Measurements from ENCODE around the gene LBR. TPM values are rescaled to one million over a fixed set of nuclear protein-coding genes. Genes with fewer than 3 reads are reported as not detected.

LBR gene
- total RNA-seq, 4 donors from 2014 or later: 36.3 to 75.1 (median 45.1) TPM

DNA sequence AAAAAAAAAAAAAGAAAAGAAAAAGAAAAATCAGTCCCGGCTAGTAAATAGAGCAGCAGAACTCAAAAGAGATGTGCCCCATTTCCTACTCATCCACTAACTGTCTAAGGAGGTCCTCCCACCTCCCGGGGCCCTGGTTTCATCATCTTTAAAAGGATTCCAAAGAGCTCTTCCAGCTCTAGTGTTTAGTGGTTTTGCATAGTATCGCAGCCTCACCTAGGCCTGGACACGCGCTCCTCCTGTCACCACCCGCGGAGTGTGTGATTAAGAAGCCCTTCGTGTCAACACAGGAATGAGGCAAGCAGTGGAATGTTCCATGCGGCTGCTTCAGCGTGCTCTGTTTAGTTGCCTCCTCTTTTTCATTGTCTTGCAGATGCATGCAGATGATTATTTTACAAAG is 49.0 kb downstream of the LBR start:
- Histone ChIP-seq H3K27ac (no peak overlapping the region), H3K27me3 (no peaks in the 10 kb centered on the region), H3K9me3 (no peaks in the 10 kb centered on the region), H3K4me1 (no peaks in the 10 kb centered on the region), H3K36me3 (no peaks in the 10 kb centered on the region), H3K4me3 (no peak overlapping the region)
- no peak for DNase-seq
- no peak for TF ChIP-seq POLR2A (IDR thresholded peaks at IDR 0.05)
- TF ChIP-seq, protein P1, sequence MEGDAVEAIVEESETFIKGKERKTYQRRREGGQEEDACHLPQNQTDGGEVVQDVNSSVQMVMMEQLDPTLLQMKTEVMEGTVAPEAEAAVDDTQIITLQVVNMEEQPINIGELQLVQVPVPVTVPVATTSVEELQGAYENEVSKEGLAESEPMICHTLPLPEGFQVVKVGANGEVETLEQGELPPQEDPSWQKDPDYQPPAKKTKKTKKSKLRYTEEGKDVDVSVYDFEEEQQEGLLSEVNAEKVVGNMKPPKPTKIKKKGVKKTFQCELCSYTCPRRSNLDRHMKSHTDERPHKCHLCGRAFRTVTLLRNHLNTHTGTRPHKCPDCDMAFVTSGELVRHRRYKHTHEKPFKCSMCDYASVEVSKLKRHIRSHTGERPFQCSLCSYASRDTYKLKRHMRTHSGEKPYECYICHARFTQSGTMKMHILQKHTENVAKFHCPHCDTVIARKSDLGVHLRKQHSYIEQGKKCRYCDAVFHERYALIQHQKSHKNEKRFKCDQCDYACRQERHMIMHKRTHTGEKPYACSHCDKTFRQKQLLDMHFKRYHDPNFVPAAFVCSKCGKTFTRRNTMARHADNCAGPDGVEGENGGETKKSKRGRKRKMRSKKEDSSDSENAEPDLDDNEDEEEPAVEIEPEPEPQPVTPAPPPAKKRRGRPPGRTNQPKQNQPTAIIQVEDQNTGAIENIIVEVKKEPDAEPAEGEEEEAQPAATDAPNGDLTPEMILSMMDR (IDR thresholded peaks at IDR 0.05): no peak

DNA sequence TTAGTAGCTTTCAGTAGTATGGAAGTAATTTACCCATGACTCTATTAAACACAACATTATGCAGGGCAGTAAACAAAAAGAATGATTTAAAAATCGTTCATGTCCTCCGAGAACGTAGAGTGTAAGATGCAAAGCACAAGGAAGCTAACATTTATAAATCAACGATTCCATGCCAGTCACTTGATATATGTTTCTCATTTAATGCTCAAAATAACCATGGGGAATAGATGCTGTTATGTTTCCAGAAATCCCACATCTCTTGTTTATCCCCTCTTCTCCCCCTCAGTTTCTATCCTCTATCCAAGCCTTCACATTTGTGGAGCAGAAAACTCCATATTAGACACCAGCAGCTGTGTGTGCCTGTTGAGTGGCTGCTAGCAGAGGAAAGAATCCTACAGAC is 52.8 kb downstream of the LBR start:
- H3K9me3 ChIP-seq: no peaks in the 10 kb centered on the region
- no peaks in the 10 kb centered on the region for H3K4me1 ChIP-seq
- no peaks in the 10 kb centered on the region for H3K36me3 ChIP-seq
- TF ChIP-seq, protein P1 (IDR thresholded peaks at IDR 0.05): no peak
- no peak for TF ChIP-seq POLR2A (IDR thresholded peaks at IDR 0.05)
- no peak overlapping the region for H3K27ac ChIP-seq
- H3K4me3 ChIP-seq: no peak overlapping the region
- DNase-seq: no peak
- H3K27me3 ChIP-seq: no peaks in the 10 kb centered on the region

DNA sequence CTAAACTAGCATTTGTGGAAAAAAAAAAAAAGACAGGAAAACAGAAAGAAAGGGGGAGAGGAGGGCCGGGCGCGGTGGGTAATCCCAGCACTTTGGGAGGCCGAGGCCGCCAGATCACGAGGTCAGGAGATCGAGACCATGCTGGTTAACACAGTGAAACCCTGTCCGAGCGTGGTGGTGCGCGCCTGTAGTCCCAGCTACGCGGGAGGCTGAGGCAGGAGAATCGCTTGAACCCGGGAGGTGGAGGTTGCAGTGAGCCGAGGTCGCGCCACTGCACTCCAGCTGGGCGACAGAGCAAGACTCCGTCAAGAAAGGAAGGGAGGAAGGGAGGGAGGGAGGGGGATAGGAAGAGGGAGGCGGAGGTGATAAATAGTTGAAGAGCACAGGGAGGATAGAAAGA is 54.7 kb downstream of the LBR start:
- H3K4me3 ChIP-seq: no peak overlapping the region
- no peaks in the 10 kb centered on the region for H3K9me3 ChIP-seq
- TF ChIP-seq, protein P1 (IDR thresholded peaks at IDR 0.05): no peak
- TF ChIP-seq POLR2A (IDR thresholded peaks at IDR 0.05): no peak
- no peak overlapping the region for H3K27ac ChIP-seq
- no peak for DNase-seq
- no peaks in the 10 kb centered on the region for H3K27me3 ChIP-seq
- H3K4me1 ChIP-seq: no peaks in the 10 kb centered on the region
- H3K36me3 ChIP-seq: no peaks in the 10 kb centered on the region

DNA sequence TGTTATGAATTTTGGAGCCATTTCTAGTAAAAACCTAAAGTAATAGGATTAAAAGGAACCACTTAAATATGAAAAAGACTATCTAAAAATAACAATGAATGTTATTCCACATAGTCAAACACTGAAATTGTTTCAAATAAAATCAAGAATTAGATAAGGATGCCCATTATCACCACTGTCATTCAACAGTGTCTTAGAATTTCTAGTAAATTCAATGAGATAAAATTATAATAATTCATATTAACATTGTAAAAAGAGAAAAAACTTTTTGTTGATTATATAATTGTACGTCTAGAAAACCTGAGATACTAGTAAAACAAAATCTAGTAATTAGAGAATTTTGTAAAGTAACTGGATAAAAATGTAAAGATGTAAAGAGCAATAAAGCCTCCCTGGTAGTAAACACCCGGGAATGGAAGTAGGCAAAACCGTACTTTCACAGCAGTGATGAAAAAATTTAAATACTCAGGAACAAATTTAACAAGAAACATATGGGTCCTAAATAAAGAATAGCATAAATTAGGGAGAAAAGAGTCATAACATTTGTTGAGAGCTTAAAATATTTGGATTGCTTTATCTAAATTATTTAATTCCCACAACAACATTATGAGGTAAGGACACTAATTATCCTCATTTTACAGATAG is 56.4 kb downstream of the LBR start:
- Histone ChIP-seq H3K27me3 (no peaks in the 10 kb centered on the region), H3K9me3 (no peaks in the 10 kb centered on the region), H3K4me1 (no peaks in the 10 kb centered on the region), H3K36me3 (no peaks in the 10 kb centered on the region), H3K4me3 (no peak overlapping the region), H3K27ac (no peak overlapping the region)
- DNase-seq: no peak
- TF ChIP-seq POLR2A (IDR thresholded peaks at IDR 0.05): no peak
- TF ChIP-seq, protein P1 (IDR thresholded peaks at IDR 0.05): no peak

DNA sequence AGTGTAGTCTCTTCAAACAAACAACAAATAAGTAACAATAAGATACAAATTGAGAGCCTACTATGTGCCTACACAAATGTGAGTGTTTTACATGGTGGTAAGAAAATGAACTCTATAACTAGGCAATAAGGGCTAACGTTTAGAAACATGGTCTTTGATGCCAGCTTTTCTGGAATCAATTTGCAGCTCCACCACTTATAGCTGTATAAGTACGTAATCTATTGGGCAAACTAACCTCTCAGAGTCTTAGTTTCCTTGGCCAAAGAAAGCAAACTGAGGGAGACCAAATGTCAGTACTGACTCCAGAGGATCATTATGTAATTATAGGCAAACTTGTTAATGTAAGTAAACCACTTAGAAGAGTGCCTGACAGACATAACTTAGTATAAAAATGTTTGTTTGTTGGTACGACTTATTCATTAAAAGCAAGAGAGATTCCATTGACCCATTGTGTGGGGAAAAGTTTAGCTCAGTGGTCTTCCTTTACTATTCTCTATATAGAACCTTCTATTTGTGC is 59.7 kb downstream of the LBR start:
- H3K4me3 ChIP-seq: no peak overlapping the region
- no peaks in the 10 kb centered on the region for H3K4me1 ChIP-seq
- no peaks in the 10 kb centered on the region for H3K36me3 ChIP-seq
- DNase-seq: no peak
- no peak overlapping the region for H3K27ac ChIP-seq
- H3K9me3 ChIP-seq: no peaks in the 10 kb centered on the region
- H3K27me3 ChIP-seq: no peaks in the 10 kb centered on the region
- no peak for TF ChIP-seq POLR2A (IDR thresholded peaks at IDR 0.05)
- TF ChIP-seq, protein P1 (IDR thresholded peaks at IDR 0.05): no peak
